Ovary (tissue), 3 donors: ENCODE measurements around the gene CRACDL.

ENCODE experiments used
- CTCF ChIP-seq, 3 donors: fragments of 450-650 bp in 2 of 3; fragments of 200-600 bp in 1 of 3; IDR thresholded peaks; one replicate each; pipeline versions ENCODE4 v1.5.1 to v1.8.0; 2016 to 2022; ENCODE audit warnings: antibody characterized with exemption in 3 of 3, mild to moderate bottlenecking in 1 of 3
- POLR2A ChIP-seq: fragments of 450-650 bp; IDR thresholded peaks from one replicate; pipeline ENCODE4 v1.6.1; 2017; ENCODE audit warnings: antibody characterized with exemption, mild to moderate bottlenecking, moderate library complexity
- donor health status: DM: no; HTN: no; CAD: no.

DNA sequence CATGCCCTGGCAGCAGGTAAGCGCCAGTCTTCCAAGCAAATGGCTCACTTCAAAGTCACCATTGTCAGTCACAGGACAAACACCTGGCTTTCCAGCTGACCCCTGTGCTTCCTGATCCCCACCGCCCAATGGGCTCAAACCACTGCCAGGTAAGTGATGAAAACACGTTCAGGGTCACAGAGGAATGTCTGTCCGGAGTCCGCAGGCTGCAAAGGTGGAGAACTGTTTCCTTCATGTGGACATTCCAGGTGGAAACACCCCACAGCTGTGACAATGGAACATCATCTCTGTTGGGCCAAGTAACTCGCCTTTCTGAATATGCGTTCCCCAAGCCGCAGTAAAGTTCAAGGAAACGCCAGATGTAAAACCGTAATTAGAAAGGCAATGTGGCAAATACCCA lies 86.0 kb downstream of the CRACDL start:
- TF ChIP-seq CTCF (IDR thresholded peaks at IDR 0.05) (no peak), POLR2A (no peak)
